ENCODE results near the gene EIF5. TPM values are rescaled to one million over a fixed set of nuclear protein-coding genes. Genes with fewer than 3 reads are reported as not detected.

EIF5 gene
- total RNA-seq, 1 experiment from 2014 or later, result 238 TPM

DNA sequence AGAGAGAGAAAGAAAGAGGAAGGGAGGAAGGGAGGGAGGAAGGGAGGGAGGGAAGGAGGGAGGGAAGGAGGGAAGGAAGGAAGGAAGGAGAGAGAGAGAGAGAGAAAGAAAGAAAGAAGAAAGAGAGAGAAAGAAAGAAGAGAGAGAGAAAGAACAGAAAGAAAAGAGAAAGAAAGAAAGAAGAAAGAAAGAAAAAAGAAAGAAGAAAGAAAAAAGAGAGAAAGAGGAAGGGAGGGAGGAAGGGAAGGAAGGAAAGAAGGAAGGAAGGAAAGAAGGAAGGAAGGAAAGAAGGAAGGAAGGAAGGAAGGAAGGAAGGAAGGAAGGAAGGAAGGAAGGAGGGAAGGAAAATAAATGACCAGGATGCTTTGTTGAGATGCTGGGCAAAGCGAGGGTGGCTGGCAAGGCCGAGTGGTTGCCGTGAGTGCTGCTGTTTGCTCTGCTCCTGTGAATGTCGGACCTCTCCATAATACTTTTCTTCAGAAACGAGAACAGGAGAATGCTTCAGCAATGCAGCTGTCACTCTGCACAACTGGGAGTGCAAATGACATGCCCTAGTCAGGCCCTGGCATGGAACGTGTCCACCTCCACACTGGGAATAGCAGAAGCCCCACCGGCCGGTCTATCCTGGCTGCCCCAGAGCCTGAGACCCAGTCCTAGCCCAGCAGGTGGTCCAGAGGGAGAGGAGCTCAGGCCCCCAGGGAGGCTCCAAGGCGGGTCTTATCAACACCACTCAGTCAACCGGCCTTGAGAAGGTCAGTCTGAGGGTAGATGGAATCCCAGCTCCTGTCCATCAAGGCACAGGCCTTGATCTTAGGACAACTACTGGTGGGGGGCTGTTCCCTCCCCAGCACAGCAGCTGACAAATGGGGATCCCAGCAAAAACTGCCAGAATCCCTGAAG, 25.1 kb upstream of the EIF5 start:
- H3K27ac ChIP-seq (ENCODE audit: low read depth, low read length), result no peak overlapping the region
- POLR2A ChIA-PET, result interaction anchor here (0.6 kb wide), 1 partner anchor 213 kb away, joined by 3 read pairs; no protein-coding TSS in a partner anchor
- no peaks in the 10 kb centered on the region for H3K27me3 ChIP-seq (ENCODE audit: insufficient read depth, low read length)
- H4K20me1 ChIP-seq (ENCODE audit: insufficient read depth), result no peaks in the 10 kb centered on the region
- RAD21 ChIA-PET (ENCODE audit: low non-redundant PET in 1 of 2, low total read pairs in 2 of 2, uncharacterized antibody in 2 of 2, unreplicated experiment in 2 of 2), result no interaction called here
- no peak overlapping the region for H3K4me3 ChIP-seq (replicated peaks in 1 of 2; ENCODE audit: low read depth in 1 of 2, low read length in 2 of 2)
- H3K4me1 ChIP-seq (ENCODE audit: control insufficient read depth in 1 of 2, insufficient read depth in 2 of 2, low read length in 2 of 2), result no peaks in the 10 kb centered on the region
- DNase-seq (ENCODE audit: low read depth, low spot score) (no peak), ATAC-seq (no peak)
- no peak overlapping the region for H3K4me2 ChIP-seq (ENCODE audit: low read length)
- TF ChIP-seq CEBPB (IDR thresholded peaks at IDR 0.05; ENCODE audit: low read depth) (no peak), SIN3A (IDR thresholded peaks at IDR 0.05; ENCODE audit: low read depth) (no peak), TCF7L2 (IDR thresholded peaks at IDR 0.05; ENCODE audit: borderline replicate concordance, extremely low read depth, insufficient read depth, insufficient read length) (no peak), CBX3 (IDR thresholded peaks at IDR 0.05; ENCODE audit: low read depth) (no peak), ELF1 (IDR thresholded peaks at IDR 0.05; ENCODE audit: borderline replicate concordance, low read depth) (no peak), SP1 (IDR thresholded peaks at IDR 0.05; ENCODE audit: low read depth) (no peak), JUND (IDR thresholded peaks at IDR 0.05) (no peak), EZH2phosphoT487 (IDR thresholded peaks at IDR 0.05; ENCODE audit: borderline replicate concordance) (no peak), RAD21 (IDR thresholded peaks at IDR 0.05; ENCODE audit: low read depth) (no peak), ZFX (IDR thresholded peaks at IDR 0.05) (no peak), ZNF274 (IDR thresholded peaks at IDR 0.05; ENCODE audit: low read depth, low read length) (no peak), SRF (IDR thresholded peaks at IDR 0.05; ENCODE audit: low read depth) (no peak), EGR1 (IDR thresholded peaks at IDR 0.05; ENCODE audit: low read depth) (no peak), POLR2A (IDR thresholded peaks at IDR 0.05; ENCODE audit: borderline replicate concordance, extremely low read depth, insufficient read depth, insufficient read length) (no peak), FOSL1 (IDR thresholded peaks at IDR 0.05; ENCODE audit: low read depth) (no peak), POLR2AphosphoS5 (IDR thresholded peaks at IDR 0.05; ENCODE audit: low read depth, low read length) (no peak), EZH2 (IDR thresholded peaks at IDR 0.05) (no peak)
- TF ChIP-seq, protein P1, sequence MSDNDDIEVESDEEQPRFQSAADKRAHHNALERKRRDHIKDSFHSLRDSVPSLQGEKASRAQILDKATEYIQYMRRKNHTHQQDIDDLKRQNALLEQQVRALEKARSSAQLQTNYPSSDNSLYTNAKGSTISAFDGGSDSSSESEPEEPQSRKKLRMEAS (IDR thresholded peaks at IDR 0.05), result no peak
- TF ChIP-seq, protein P2, sequence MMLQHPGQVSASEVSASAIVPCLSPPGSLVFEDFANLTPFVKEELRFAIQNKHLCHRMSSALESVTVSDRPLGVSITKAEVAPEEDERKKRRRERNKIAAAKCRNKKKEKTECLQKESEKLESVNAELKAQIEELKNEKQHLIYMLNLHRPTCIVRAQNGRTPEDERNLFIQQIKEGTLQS (IDR thresholded peaks at IDR 0.05), result no peak
- CTCF ChIA-PET, result no interaction called here
- no peaks in the 10 kb centered on the region for H3K9me3 ChIP-seq (ENCODE audit: control insufficient read depth in 1 of 2, insufficient read depth in 1 of 2, low read depth in 1 of 2, low read length in 2 of 2)
- H2AFZ ChIP-seq (ENCODE audit: low read depth, low read length, poor library complexity, severe bottlenecking), result no peak overlapping the region
- BruUV-seq (replicated peaks), result no TSS peak
- H3K79me2 ChIP-seq (ENCODE audit: insufficient read depth, low read length), result no peaks in the 10 kb centered on the region
- H3K9ac ChIP-seq (ENCODE audit: low read length), result no peak overlapping the region
- intact Hi-C loops (cut with micrococcal nuclease), result no loop called here
- H3K9me2 ChIP-seq (ENCODE audit: insufficient read depth), result no peaks in the 10 kb centered on the region
- no peaks in the 10 kb centered on the region for H3K36me3 ChIP-seq (ENCODE audit: control insufficient read depth in 1 of 2, insufficient read depth in 2 of 2, low read length in 2 of 2)

Measured in HCT116 (cell line).